ACHN (cell line): ENCODE data around the gene OFD1.
"Not testable (repeated sequence)": the region's sequence is repeated elsewhere in the genome, so short reads cannot be mapped to it uniquely, and the experiment has no call there.

Experiments
- DNase-seq: peaks from one replicate; pipeline ENCODE4 v3.0.0-alpha.2; 2015
- in situ Hi-C: cut with HindIII; loops from 2 replicates; pipeline ENCODE4 v1.10.0; 2017; ENCODE audit warnings: low sequenced_read_pairs, low pct_ligation_motif_present, low pct_unique_long_range_greater_than_20kb

OFD1 gene

GRCh38 chrX:13700380-13700779, 34.2 kb upstream of the OFD1 start:
- in situ Hi-C loops = no loop called here
- no peak for DNase-seq

DNA sequence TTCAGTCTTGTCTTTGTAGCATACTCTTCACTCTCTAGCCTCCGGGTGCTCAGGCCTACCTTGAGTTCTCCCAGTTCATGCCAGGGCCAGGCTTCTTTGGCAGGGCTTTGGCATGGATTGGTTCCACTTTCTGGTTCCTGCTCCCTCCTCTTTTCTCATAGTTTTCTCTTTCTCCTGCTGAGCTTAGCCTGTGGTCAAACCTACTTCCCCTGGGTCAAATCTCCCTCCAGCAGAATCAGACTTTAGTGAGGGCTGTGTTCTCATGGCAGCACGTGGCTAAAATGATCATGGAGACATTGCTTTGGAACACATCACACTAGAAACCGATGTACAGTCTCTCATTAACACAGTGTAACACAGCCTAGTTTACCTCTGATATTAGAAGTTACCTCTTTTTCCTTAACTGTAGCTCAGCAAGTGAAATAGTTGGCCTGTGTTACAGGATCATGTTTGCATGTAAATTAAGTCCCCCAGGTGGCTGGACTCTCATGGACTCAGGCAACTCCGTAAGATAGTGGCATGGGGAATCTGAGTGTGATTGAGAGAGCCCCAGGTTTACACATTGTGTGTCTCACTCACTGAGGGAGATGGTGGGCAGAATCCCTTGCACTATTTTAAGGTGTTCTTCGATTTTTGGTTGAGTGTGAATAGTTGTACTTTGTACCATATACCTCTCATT, 32.3 kb upstream of the OFD1 start:
- no peak for DNase-seq
- in situ Hi-C loops = no loop called here

DNA sequence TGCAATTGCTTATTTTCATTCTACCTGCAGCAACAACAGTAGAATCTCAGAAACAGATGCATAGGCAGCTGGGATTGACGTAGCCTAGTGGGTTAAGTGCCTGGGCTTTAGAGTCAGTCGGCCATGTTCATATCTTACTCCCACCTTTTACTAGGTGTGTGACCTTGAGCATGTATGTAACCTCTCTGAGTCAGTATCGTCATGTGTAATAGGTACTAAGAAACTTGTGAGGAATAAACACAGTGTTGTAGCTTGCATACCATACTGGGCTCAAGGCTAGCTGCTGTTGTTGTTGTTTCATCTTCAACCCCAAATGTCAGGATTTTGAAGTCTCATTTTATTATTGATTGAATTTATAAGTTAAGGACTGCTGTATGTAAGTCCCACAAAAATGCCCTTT, 31.4 kb upstream of the OFD1 start:
- in situ Hi-C loops = no loop called here
- DNase-seq = no peak

DNA sequence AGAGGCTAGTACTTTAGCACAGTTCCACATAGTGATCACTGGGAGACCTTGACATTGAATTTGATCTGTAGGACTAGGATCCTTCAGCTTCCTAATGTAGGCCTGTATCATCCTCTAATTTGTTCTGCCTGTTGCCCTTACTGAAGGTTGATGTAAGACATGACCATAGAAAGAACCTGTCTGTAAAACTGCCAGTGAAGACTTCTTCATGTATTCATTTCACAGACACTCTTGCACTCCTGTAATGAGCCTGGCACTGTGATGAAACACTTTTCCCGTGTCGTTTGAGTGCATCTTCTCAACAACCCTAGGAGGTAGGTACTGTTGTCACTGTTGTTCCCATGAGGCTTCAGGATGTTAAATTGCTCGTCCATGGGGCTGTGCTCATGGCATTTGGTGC, 31.0 kb upstream of the OFD1 start:
- no peak for DNase-seq
- in situ Hi-C loops = no loop called here

DNA sequence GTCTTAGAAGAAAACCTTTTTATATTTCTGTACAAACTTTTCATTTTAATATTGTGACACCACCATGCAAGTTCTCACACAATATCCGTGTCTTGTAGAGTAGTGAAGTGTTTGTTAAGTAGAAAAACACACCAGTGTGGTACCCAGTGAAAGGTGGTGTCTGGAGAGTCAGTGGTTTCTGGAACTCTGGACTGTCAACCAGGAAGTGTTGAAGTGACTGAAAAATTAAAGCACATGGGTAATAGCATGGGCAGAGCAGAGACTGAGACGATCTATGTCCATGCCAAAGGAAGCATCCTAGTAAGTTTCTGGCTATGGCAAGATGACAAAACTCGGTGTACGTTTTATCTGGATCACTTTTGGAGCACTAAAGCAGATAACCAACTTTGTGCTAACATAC, 23.4 kb upstream of the OFD1 start:
- in situ Hi-C loops = no loop called here
- no peak for DNase-seq

DNA sequence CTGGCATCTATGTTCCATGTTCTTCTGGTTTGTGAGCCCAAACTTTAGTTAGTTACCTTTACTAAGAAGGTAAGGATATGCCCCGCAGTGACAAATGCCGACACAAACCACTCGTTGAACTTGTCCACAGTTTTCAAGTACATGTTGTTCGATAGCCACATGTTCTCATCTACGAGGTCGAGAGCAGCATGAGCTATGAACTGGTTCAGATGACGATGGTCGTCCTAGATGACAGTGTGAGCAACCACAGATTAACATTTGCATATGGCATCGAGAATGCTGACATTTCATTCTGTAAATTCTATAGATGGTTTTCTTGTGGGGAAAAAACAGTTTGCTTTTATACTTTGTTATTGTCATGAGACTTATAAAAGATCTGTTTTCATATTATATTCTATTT, 18.1 kb upstream of the OFD1 start:
- in situ Hi-C loops = no loop called here
- DNase-seq = no peak

DNA sequence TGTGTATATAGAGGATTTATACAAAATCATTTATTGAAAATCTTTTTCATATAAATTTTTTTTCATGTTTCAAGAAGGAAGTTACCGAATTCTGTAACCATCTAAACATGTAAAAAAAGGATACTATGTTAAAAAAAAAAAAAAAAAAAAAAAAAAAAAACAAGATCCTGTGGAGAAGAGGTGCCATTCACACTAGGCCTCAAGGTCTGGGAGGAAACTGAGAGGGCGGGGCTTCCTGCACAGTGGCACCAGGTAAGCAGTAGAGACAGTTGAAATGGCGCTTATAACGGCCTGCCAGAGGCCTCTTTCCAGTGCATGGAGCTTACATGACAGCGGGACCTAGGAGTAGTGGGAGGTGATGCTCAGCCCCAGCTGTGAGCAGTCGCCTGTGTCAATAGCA, 17.6 kb upstream of the OFD1 start:
- in situ Hi-C loops = no loop called here

DNA sequence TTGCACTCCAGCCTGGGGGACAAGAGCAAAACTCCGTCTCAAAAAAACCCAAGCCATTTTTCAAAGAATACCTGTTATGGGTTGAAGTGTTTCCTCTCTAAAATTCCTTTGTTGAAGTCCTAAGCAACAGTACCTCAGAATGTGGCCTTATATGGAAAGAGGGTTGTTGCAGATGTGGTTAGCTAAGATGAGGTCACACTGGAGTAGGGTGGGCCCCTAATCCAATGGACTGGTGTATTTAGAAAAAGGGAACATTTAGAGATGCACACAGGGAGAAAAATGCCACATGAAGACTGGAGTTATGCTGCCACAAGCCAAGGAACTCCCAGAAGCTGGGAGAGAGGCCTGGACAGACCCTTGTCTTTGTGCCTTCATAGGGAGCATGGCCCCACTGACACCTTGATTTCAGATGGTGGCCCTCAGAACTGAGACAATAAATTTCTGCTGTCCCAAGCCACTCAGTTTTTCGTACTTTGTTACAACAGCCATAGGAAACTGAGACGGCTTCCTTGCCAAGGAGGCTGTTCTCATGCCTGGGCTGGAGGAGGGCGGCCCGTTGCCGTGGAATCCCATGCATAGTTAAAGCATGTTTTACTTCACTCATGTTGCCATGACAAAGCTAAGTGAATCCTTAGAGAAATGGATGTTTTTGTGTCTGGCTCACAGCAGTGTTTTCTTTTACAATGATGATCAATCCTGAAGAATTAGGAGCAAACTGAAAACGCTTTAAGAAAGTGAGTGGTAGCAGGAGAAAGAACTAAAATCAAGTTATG, 16.7 kb upstream of the OFD1 start:
- DNase-seq = no peak
- in situ Hi-C loops = no loop called here

More for the DNA sequence above, 17.6 kb upstream of the OFD1 start:
- no peak for DNase-seq

GRCh38 chrX:13719192-13719856, 15.2 kb upstream of the OFD1 start:
- DNase-seq = no peak
- in situ Hi-C loops = no loop called here

DNA sequence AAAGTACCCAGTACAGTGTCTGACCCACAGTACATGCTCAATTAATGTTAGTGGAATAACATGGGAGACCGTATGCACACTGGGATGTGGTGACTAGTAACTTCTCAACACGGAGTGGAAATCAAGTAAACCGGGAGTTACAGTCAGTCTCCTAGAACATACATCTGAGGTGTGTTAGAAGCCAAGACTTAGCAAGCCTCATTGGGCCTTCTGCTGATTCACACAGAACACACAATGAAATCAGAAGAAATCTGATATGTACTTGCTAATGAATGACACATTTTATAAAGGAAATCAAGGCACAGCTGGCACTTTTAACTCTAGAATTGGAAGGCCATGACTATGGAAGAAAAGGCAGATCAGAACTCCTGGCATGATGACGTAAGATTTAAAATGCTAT, 13.2 kb upstream of the OFD1 start:
- in situ Hi-C loops = no loop called here
- no peak for DNase-seq

GRCh38 chrX:13721819-13722519, 12.6 kb upstream of the OFD1 start:
- in situ Hi-C loops = no loop called here
- no peak for DNase-seq

DNA sequence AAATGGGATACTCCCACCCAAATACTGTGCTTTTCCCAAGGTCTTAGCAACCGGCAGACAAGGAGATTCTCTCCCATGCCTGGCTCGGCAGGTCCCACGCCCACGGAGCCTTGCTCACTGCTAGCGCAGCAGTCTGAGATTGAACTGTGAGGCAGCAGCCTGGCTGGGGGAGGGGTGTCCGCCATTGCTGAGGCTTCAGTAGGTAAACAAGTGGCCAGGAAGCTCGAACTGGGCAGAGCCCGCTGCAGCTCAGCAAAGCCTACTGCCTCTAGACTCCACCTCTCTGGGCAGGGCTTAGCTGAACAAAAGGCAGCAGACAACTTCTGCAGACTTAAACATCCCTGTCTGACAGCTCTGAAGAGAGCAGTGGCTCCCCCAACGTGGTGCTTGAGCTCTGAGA, 9.7 kb upstream of the OFD1 start:
- DNase-seq, in situ Hi-C loops: not testable (repeated sequence)

DNA sequence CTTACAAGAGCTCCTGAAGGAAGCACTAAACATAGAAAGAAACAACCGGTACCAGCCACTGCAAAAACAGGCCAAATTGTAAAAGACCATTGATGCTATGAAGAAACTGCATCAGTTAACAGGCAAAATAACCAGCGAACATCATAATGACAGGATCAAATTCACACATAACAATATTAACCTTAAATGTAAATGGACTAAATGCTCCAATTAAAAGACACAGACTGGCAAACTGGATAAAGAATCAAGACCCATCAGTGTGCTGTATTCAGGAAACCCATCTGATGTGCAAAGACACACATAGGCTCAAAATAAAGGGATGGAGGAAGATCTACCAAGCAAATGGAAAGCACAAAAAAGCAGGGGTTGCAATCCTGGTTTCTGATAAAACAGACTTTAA, 8.0 kb upstream of the OFD1 start:
- DNase-seq, in situ Hi-C loops: not testable (repeated sequence)

DNA sequence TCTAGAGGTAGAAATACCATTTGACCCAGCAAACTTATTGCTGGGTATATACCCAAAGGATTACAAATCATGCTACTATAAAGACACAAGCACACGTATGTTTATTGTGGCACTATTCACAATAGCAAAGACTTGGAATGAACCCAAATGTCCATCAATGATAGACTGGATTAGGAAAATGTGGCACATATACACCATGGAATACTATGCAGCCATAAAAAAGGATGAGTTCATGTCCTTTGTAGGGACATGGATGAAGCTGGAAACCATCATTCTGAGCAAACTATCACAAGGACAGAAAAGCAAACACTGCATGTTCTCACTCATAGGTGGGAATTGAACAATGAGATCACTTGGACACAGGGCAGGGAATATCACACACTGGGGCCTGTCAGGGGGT, 4.0 kb upstream of the OFD1 start:
- DNase-seq, in situ Hi-C loops: not testable (repeated sequence)

- in situ Hi-C loops = no loop called here
- peak; percentile 4 for DNase-seq
Measured at GRCh38 chrX:13732246-13733067, 2.1 kb upstream of the OFD1 start.

DNA sequence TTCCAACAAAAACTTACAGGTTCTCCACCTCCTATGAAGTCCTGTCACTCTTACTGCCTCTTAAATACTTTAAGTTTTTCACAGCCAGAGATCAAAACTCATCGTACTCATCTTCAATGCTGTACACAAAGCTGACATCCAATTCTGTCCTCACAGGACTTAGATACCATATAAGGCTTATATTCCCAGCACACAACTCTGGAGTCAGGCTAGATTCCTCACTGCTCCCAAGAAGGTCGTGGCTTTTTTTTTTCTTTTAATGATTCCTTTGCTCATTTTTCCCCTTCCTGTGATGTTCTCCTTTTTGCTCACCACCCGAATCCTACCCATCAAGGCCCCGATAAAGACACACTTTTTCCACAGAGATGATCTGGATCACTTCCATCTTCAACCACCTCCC, 1.0 kb upstream of the OFD1 start:
- no peak for DNase-seq
- in situ Hi-C loops = no loop called here

DNA sequence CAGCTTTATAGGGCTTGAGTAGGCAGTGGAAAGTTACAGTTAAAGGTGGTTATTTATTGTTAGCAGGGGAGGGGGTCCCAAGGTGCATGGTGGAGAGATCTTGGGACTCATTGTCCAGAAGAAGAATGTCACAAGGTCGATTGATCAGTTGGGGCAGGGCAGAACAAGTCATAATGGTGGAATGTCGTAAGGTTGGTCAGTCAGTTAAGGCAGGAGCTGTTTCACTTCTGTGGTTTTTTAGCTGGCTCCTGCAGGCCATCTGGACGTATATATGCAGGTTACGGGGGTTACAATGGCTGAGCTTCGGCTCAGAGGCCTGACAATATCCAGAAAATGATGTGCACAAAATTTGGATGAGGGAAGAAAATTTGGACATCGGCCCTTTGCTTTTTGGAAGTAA, 7.1 kb downstream of the OFD1 start:
- in situ Hi-C loops = no loop called here
- DNase-seq = no peak

DNA sequence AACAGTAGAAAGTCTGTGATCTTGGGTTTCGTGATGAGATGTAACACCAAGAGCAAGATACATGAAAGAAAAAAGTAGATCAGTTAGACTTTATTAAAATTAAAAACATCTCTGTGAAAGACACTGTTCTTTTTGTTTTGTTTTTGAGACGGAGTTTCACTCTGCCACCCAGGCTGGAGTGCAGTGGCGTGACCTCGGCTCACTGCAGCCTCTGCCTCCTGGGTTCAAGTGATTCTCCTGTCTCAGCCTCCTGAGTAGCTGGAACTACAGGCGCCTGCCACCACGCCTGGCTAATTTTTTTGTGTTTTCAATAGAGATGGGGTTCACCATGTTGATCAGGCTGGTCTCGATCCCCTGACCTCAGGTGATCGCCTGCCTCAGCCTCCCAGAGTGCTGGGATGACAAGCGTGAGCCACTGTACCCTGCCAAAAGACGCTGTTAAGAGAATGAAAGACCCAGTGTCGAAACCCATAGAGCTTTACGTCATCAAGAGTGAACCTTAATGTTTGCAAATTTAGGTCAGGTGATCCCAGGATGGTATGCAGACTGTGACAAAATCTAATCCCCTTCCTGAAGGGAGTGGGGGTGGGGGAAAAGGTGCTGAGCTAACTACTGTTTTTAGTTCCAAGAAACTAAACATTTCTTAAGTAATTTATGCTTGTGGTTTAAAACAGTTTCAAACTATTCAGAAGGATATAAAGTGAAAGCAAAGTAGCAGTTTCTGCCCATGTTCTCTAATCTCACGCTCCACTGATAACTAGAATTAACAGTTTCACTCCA, 8.0 kb downstream of the OFD1 start:
- in situ Hi-C loops = no loop called here
- no peak for DNase-seq
